ENCODE results near the gene TNK2.
"Not testable (repeated sequence)": the region's sequence is repeated elsewhere in the genome, so short reads cannot be mapped to it uniquely, and the experiment has no call there.

TNK2 gene

DNA sequence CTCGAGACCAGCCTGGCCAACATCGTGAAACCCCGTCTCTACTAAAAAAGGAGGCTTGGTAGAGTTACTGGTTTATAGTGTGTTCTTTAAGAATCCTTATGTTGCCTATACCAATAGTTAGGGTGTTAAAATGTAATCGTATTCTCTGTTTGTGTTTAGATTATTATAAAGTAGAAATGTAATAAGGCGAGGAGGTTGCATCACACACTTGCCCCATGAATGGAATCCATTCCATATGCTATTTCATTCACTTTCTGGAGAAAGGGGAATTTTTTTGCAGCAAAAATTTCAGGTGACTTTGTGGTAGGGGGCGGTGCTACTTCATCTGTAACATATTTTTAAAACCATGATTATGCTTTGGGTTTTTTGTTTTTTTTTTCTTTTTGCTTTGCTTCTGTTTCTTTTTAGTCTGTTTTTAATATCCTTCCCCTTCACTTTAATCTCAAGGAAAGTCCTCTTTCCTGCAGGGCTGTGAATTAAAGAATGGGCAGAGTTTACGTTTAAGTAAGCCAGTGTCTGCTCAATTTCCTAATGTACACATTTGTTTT is 63.6 kb downstream of the TNK2 start:
- DNase-seq = no peak

DNA sequence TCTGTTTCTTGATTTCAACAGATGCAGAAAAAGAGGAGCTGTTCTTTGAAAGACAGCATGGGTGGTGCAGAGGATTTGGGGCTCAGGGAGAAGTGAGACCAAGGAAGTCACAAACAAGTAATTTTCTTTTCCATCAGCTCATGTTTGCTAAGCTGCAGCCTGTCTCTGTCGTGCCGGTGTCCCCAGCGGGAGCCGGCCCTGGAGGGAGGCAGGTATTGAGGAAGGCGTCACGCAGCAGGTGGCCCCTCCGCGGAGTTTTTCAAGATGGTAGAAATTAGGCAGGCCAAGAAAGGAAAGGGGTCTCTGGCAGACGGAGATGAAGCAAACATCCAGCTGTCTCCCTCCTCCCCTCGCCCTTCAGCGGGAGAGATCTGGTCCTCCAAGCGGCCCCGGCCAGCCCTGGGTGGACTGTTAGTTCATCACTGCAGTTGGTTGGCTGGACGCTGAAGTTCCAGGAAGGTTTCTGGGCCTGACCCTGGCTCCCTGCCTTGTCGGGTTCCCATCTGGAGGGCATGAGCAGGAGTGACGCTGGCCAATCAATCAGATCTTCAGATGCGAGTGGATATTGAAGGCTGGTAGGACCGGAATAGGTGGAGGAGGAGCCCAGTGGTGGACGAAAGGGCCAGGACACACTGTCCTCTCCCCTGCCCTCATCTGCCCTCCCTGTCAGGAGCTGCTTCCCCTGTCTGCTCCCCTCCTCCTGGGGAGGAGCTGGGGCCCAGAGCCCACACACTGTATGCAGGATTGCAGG is 68.9 kb downstream of the TNK2 start:
- no peak for DNase-seq

DNA sequence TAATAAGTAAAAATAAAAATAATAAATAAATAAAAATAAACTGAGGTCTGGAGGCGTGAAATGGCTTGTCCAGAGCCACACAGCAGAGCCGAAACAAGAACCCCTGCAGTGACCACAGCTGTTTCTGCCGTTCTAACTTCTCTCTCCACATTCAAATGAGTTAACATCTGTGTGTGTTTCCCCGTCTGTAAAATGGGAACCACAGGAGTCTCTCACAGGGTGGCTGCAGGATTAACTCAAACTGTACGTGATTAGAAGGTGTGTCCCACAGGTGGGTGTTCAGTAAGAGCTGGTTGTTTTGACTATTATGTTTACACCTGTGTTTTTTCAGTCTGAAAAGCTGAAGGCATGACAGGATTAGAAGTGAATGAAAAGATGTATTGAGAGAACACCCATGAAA is 69.6 kb downstream of the TNK2 start:
- no peak for DNase-seq

DNA sequence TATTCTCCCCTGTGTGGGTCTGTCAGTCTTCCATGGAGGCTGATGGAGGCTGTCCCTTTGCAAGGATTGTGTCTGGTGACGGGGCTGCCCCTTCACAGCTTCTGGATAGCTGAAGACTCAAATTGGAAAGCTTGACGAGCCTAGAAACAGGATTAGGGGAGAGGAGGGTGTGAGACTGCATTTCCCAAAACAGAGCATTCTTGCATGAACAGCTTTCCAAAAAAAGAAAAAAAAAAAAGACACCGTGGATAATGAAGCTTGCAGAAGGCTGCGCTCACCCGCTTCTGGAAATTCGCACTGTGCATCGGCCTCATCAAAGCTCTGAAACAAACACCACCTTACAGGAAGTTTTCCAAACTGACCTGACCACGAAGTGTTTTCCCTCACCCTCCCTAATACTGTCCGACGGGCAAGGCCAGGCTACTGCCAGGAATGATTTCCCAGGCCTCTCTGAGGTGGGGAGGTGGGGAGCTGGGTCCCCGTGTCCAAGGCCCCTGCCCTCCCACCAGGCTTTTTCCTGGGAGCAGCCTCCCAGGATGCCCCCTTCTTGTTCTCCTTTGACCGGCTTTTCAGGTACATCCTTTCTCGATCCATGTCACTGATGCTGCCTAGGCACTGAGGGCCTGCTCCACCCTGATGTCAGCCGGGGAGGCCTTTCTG is 71.7 kb downstream of the TNK2 start:
- DNase-seq = no peak

DNA sequence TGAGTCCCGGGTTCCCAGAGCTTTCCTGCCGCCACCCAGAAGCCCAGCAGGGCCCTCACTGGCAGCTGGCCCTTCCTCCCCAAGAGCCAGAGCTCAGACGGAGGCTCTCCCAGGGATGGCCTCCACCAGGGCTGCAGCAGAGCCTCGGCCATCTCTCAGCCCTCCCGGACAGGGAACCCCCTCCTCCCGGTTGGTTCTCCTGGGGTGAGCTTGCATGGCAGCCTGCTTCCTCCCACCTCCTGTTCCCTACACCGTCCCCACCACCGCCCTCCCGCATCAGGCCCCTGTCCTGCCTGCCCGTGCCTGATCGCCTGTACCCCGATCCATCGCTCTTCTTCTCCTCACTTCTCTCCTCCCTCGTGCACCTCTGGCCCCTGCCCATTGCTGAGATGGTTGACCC is 72.6 kb downstream of the TNK2 start:
- no peak for DNase-seq

DNA sequence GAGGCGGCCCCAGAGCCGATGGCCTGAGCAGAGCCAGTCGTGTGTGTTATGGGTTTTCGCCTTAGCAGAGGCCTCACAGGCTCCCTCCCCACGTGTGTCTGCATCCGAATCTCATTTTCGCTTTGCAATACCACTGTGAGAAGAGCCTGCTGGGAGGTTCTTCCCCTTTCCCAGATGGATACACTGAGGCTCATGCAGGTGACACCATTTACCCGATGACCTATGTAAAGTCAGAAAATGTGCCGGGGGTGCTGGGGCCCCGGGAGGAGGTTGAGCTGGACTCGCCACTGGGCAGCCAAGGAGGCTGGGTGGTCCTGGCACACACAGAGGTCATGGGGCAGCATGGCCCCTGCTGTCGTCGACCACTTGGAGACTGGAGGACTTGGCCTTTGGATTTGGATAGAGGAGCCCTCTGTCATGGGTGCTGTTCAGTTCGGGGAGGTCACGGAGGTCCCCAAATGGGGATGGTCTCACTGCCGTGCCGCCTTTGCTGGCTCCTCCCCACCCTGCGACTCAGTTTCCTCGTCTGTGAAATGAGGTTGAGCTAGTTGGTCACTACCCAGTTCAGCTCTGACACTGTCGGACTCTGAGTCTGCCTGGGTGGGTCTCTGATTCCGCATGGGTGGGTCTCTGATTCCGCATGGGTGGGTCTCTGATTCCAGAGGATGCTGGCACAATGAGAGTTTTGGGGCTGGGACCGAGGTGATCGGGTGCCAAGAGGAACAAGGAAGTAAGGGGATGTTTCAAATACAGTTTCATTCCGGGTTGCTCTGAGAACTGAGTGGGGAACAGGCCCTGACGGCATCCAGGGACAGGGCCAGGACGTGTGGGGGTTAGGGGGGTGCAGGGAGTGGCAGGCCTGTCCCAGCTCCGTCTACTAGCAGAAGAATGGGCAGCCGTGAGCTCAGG is 73.4 kb downstream of the TNK2 start:
- DNase-seq = no peak

DNA sequence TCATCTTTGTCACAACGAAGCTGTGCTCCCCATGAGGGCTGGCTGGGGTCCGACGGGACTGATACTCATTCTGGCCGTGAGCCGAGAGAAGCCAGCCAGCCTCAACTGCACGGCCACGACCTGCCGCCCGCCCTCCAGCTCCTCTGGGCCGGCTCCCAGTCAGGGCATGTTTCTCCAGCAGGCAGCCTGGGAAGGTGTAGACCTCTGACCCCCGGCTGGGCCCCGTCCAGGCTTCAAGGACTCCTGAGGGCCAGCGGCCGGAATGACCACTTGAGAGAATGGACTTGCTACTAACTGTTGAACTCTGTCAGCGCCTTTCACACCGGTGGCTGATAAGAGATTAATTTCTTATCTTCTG is 78.5 kb downstream of the TNK2 start:
- no peak for DNase-seq

DNA sequence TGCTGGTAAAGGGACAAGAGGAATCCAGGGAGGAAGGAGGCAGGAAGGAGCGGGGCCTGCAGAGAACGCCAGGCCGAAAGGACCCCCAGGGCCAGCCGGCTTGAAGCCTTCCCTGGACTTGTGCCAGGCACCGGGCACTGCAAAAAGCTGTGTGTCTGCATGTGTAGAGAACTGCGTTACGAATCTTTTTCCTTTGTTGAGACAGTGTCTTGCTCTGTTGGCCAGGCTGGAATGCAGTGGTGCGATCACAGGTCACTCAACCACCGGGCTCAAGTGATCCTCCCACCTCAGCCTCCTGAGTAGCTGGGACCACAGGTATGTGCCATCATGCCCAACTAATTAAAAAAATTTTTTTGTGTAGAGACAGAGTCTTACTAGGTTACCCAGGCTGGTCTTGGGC is 79.6 kb downstream of the TNK2 start:
- DNase-seq = no peak

DNA sequence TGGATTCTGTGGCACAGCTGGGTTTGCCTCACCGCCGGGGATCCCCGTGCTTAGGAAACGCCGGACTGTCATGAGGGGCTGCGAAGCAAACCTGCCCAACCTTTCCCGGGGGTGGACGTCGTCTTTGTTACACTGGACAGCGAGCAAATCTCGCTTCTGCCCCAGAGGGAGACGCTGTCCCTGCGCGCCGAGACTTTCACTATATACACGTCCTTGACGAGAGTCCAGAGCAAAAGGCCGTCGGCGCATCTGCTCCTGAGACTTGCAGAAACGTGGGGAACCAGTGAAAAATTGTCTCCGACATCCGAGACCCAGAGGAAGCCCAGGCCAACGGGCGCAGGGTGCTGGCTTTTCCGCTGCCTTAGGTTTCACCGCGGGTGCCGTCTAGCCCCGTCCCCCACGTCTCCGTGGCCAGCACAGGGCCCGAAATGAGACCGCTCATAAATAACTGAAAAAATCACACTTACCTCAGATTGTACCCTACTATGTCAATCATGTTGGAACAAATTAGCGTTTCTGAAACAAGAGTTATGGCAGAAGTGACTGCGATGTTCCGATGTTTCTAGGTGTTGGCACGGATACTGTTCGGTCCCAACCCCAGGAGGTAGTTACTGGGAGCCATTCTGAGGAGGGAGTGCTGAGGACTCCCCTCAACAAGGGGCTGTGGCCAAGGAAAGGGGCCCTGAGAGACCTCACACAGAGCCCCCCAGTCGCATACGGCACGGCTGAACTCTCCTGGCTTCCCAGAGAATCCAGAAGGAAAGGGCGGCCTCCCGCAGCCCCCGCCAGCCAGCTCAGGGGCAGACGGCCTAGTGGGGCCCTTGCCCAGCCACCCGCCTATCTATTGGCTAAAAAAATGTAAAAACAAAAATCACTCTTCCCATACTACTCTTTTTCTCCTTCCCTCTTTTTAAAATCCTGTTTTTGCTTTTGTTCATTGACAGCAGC is 82.2 kb downstream of the TNK2 start:
- DNase-seq = no peak

DNA sequence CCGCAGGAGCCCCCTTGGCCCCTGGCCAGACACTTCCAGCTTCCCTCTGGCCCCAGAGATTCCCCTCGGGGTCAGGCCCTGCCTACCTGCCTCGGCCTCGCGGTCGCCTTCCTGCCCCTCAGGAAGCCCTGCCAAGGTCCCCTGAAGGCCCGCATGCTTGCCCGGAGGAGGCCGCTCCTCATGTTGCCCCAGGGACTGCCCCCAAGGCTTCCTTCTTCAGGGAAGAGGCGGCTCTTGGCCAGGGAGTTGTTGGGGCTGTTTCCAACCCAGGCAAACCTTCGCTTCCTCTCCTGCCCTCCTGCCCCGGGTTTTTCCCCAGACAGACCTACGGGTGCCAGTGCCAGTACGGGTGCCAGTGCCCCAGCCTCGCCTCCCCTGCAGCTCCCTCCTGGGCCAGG is 83.2 kb downstream of the TNK2 start:
- no peak for DNase-seq

DNA sequence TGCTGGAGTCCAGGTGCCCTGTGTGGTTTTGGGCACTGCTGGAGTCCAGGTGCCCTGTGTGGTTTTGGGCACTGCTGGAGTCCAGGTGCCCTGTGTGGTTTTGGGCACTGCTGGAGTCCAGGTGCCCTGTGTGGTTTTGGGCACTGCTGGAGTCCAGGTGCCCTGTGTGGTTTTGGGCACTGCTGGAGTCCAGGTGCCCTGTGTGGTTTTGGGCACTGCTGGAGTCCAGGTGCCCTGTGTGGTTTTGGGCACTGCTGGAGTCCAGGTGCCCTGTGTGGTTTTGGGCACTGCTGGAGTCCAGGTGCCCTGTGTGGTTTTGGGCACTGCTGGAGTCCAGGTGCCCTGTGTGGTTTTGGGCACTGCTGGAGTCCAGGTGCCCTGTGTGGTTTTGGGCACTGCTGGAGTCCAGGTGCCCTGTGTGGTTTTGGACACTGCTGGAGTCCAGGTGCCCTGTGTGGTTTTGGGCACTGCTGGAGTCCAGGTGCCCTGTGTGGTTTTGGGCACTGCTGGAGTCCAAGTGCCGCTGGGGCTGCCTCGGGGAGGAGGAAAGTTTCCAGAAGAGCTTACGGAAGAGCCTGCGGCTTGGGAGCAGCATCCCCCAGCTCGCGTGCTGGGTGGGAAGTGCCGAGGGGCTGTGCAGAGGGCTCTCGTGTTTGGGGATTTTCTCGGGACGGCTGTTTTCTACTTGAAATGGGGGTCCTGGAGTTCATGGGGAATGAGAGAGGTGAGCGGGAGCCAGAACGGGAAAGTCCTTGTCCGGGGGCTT is 83.7 kb downstream of the TNK2 start:
- DNase-seq = not testable (repeated sequence)

DNA sequence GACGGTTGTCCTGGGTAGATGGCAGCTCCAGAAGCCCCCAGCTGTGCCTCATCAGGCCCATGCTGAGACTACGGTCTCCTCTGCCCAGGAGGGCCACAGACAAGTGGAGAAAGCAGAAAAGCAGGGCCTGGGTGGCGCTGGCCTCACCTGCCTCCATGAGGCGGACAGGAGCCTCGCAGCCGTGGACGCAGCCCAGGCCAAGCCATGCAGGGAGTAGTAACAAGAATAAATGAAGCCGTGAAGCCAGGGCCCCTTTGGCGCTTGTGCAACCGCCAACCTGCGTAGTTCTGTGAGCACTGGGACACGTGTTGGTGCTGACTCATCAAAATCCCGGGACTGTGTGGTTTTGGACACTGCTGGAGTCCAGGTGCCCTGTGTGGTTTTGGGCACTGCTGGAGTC is 84.4 kb downstream of the TNK2 start:
- no peak for DNase-seq

DNA sequence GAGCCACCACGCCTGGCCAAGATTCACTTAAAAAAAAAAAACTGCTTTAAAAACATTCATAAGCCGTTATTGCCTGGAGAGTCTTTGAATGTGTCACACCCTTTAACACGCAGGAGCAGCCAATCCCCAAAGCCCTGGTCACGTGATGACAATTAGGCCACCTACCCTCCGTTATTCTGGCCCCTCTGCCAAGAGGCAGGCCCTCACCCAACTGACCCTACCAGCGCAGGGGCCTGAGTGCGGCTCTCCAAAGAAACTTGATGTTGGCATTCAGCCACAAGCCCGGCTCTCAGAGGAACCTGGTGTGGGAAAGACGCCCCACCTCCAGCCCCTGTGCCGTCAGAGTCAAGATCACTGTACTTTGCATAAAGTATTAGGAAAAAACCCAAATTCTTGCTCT is 85.1 kb downstream of the TNK2 start:
- no peak for DNase-seq

DNA sequence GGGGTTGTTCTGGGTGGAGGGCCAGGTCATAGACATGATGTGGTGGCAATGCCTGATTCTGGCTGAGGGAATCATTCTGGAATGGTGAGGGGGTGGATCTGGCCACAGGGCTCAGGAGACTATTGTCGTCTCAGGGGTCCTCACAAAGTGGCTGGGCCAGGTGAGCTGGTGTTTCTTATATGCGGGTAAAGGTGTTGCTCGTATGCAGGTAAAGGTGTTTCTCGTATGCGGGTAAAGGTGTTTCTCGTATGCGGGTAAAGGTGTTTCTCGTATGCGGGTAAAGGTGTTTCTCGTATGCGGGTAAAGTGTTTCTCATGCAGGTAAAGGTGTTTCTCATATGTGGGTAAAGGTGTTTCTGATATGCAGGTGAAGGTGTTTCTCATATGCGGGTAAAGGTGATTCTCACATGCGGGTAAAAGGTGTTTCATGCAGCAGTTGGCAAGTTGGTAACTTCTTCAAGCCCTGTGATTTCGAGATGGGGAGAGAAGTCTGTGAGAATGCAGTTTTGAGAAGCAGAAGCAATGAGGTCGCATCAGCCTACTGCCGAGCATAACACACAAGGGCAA is 86.1 kb downstream of the TNK2 start:
- DNase-seq = no peak

DNA sequence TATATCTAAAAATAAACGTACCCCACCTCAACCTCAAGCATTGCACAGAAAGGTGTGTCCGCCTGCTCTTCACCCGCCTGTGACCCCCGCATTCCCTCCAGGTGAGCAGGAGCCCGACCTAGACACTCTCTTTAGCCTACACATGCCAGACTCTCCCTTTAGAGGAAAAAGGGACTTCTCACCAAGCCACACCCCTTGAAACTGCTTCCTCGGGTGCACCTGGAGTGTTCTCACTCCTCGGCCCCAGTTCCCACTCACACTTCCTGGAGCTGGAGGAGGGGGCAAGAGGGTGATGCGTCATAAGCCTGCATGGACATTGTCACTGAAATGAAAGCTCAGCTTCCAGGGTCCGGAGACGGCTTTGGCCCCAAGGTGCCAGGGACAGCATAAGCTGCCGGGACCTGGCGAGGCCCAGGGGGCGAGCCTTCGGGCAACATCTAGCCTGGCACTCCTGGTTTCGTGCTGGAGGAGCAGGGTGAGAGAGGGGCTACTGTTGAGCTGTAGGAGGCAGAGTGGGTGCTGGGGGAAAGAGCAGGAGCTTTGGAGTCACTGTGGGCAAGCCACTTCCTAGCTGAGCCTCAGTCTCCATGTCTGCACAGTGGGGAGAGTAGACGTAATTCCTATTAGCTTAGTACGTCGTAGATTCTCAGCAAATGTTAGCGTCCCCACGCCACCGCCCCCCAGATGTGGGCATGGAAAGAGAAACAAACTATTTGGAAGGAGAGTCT is 86.8 kb downstream of the TNK2 start:
- no peak for DNase-seq

DNA sequence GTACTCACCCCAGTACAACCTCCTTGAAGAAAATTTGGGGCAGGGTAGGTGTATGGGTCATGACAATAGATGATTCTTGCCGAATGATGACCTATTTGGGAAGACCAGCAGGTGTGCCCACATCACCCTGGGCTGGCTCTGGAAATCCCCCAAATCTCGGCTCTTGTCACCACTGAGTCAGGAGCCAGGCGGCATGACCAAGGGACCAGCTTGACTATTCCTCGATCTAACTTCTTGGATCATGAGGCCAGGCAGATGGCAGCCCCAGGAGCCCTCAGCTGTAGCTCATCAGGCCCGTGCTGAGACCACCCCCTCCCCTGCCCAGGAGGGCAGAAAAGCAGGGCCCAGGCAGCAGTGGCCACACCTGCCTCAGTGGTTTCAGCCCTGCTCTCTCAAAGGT is 87.5 kb downstream of the TNK2 start:
- no peak for DNase-seq

DNA sequence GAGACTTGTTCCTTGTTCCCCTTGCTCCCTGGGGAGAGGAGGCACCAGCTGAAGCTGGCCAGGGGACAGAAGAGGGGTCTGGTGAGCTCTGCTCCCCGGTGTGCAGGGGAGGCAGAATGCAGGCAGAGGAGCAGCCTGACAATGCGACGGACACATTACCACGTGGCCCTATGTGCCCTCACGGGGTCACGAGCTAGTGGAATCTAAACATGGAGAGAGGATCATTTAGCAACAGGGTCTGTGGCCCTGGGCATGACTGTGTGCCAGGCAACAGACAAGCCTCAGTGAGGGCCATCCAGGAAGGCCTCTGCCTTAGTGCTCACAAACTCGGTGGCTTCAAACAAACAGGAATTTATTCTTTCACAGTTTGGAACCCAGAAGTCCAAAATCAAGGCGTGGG is 88.2 kb downstream of the TNK2 start:
- DNase-seq = no peak

DNA sequence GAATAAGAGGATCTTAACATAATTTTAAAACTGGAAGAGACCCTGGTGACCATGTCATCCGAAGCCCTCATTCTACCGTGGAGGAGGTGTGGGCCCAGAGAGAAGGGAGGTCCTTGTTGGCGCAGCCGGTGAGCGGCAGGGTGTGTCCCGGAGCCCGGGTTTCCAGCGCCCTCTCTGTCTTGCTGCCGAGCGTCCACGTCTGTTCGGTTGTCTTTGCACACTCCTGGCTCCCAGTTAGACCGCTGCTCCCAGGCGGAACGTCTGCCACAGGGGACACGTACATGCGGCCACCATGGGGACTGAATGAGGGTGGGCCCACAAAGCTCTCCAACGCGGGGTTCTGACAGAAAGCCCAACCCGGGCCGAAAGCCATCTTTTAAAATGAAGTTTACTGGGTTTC is 90.0 kb downstream of the TNK2 start:
- no peak for DNase-seq

DNA sequence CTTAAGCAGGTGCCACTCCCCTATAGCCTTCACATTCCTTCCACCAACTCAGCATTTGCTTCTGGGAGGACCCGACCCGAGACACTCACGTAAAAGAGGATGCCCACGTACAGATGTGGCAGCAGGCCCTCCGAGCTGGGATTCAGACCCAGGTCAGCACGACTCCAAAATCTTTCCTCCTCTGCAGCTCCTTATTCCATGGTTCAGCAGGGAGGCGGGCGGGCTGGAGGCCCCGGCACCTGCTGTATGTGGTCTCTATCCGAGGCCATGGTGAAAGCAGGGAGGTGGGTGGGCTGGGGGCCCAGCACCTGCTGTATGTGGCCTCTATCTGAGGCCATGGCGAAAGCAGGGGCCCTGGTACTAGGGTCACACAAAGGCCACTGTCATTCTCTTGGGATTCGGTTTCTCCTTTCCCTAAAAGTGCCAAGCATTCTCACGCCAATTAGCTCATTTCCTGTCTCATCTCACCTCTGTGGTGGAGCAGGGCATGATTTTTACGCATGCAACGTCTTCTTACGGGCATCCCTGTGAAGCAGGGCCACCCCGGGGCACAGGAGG is 90.7 kb downstream of the TNK2 start:
- no peak for DNase-seq

DNA sequence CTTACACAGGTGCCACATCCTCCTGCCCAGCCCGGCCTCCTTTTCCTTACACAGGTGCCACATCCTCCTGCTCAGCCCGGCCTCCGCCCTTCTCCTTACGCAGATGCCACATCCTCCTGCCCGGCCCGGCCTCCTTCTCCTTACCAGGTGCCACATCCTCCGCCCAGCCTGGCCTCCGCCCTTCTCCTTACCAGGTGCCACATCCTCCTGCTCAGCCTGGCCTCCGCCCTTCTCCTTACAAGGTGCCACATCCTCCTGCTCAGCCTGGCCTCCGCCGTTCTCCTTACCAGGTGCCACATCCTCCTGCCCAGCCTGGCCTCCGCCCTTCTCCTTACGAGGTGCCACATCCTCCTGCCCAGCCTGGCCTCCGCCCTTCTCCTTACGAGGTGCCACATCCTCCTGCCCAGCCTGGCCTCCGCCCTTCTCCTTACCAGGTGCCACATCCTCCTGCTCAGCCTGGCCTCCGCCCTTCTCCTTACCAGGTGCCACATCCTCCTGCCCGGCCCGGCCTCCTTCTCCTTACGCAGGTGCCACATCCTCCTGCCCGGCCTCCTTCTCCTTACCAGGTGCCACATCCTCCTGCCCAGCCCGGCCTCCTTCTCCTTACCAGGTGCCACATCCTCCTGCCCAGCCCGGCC is 92.0 kb downstream of the TNK2 start:
- DNase-seq = not testable (repeated sequence)

Measured in NCI-H1092 (cell line).